Panc1 (cell line): ENCODE measurements around the gene NPAS3. TPM values are rescaled to one million over a fixed set of nuclear protein-coding genes. Genes with fewer than 3 reads are reported as not detected.

Source experiments
- ATAC-seq: fragments of 200-7000 bp; cut with Tn5 transposase; 2 replicates; pipeline ENCODE4 v1.9.1; 2020; ENCODE audit warnings: mild to moderate bottlenecking, moderate library complexity
- BruUV-seq: library from RNA; stranded (reverse); fragments of 400-500 nt; replicated peaks from 2 replicates; lab custom pipeline; 2021; lab: Mats Ljungman, UMichigan
- CTCF ChIA-PET: fragments of 300-600 bp; sonication (Branson Sonifier 250); formaldehyde crosslinking; loops from one replicate; lab custom pipeline; 2022; ENCODE audit warnings: antibody characterized with exemption; lab: Charles Lee
- POLR2A ChIA-PET: fragments of 300-600 bp; sonication (Branson Sonifier 250); formaldehyde crosslinking; loops from one replicate; lab custom pipeline; 2022; ENCODE audit warnings: antibody characterized with exemption; lab: Charles Lee
- DNase-seq: peaks from one replicate; pipeline ENCODE4 v3.0.0-alpha.2; 2010; ENCODE audit warnings: low read depth, low spot score
- H3K27ac ChIP-seq: 2 replicates; pipeline ENCODE4 v1.5.1; 2011; ENCODE audit warnings: mild to moderate bottlenecking, low read length, inconsistent platforms
- H3K27me3 ChIP-seq: fragments of 200-500 bp; sonication (Bioruptor generic); 2 replicates; pipeline ENCODE4 v1.6.0; 2014; ENCODE audit warnings: low read length, inconsistent platforms; ENCODE audit not compliant: control insufficient read depth, insufficient read depth
- H3K36me3 ChIP-seq: fragments of 200-500 bp; sonication (Bioruptor generic); 2 replicates; pipeline ENCODE4 v1.5.1; 2014; ENCODE audit warnings: inconsistent platforms, mild to moderate bottlenecking, low read length, moderate library complexity; ENCODE audit not compliant: control insufficient read depth, insufficient read depth
- H3K4me1 ChIP-seq: 2 replicates; pipeline ENCODE4 v1.5.1; 2011; ENCODE audit warnings: inconsistent platforms, mild to moderate bottlenecking, low read length, moderate library complexity; ENCODE audit not compliant: control insufficient read depth, insufficient read depth
- H3K4me3 ChIP-seq, 2 experiments: 2 replicates each; pipeline ENCODE4 v1.5.1; 2011 to 2012; ENCODE audit warnings: low read depth in 2 of 2, low read length in 2 of 2, mild to moderate bottlenecking in 2 of 2, inconsistent platforms in 1 of 2, moderate library complexity in 1 of 2
- H3K9me3 ChIP-seq: fragments of 200-500 bp; sonication (Bioruptor generic); 2 replicates; pipeline ENCODE4 v1.5.1; 2014; ENCODE audit warnings: low read depth, mild to moderate bottlenecking, inconsistent platforms, low read length, moderate library complexity; ENCODE audit not compliant: control insufficient read depth, insufficient read depth
- CTCF ChIP-seq: fragments of 450-650 bp; IDR thresholded peaks from 2 replicates; pipeline ENCODE4 v1.5.1; 2017; ENCODE audit warnings: mild to moderate bottlenecking
- POLR2AphosphoS5 ChIP-seq: IDR thresholded peaks from 2 replicates; pipeline ENCODE4 v1.6.1; 2012; ENCODE audit warnings: mild to moderate bottlenecking, low read depth, low read length, moderate library complexity
- REST ChIP-seq, 2 experiments: IDR thresholded peaks; 2 replicates each; pipeline ENCODE4 v1.6.1; 2011 to 2012; ENCODE audit warnings: low read depth in 2 of 2, control low read depth in 1 of 2, low read length in 1 of 2, mild to moderate bottlenecking in 1 of 2, moderate library complexity in 1 of 2; ENCODE audit not compliant: insufficient read depth in 1 of 2
- SIN3A ChIP-seq: IDR thresholded peaks from 2 replicates; pipeline ENCODE4 v1.6.1; 2012; ENCODE audit warnings: low read depth, mild to moderate bottlenecking, low read length, moderate library complexity, borderline replicate concordance; ENCODE audit not compliant: insufficient read depth
- TCF7L2 ChIP-seq: IDR thresholded peaks from 2 replicates; pipeline ENCODE4 v1.6.1; 2011; ENCODE audit warnings: mild to moderate bottlenecking, low read depth, low read length, inconsistent platforms
- in situ Hi-C: cut with HindIII; loops from 2 replicates; pipeline ENCODE4 v1.10.0; 2016; ENCODE audit warnings: low sequenced_read_pairs, low pct_unique_long_range_greater_than_20kb
- intact Hi-C: fragments of 100-400 bp; cut with micrococcal nuclease; formaldehyde crosslinking; loops from one replicate; pipeline ENCODE4 v1.10.0; 2022; ENCODE audit not compliant: unreplicated experiment
- total RNA-seq: library from RNA; stranded (reverse); gene quantifications from one replicate; pipeline ENCODE4 v1.2.1, GENCODE V29; 2021; ENCODE audit not compliant: unreplicated experiment

NPAS3 gene
- total RNA-seq, 1 experiment from 2014 or later, result 0.23 TPM

GRCh38 chr14:32925439-32925838 is 13.2 kb upstream of the NPAS3 start:
- ChIA-PET POLR2A (no interaction called here), CTCF (no interaction called here)
- no peak for DNase-seq
- BruUV-seq, result no TSS peak
- intact Hi-C loops, result no loop called here
- Histone ChIP-seq H3K4me3 (no peak overlapping the region), H3K27ac (no peak overlapping the region), H3K27me3 (no peaks in the 10 kb centered on the region; the same call in 1 of the 2 replicates), H3K4me1 (no peaks in the 10 kb centered on the region), H3K9me3 (no peaks in the 10 kb centered on the region), H3K36me3 (no peaks in the 10 kb centered on the region)
- in situ Hi-C loops, result no loop called here
- no peak for ATAC-seq
- TF ChIP-seq TCF7L2 (no peak), POLR2AphosphoS5 (no peak), CTCF (no peak), REST (IDR thresholded peaks at IDR 0.05; ENCODE audit: insufficient read depth in 1 of 2, low read depth in 2 of 2, low read length in 1 of 2) (peak in 1 of 2 experiments; percentile 63; a peak in 2 of 4 replicates), SIN3A (no peak)

- Histone ChIP-seq H3K27me3 (peaks cover 16% of the 10 kb centered on the region), H3K36me3 (no peaks in the 10 kb centered on the region), H3K4me3 (no peak overlapping the region), H3K4me1 (no peaks in the 10 kb centered on the region), H3K27ac (no peak overlapping the region), H3K9me3 (no peaks in the 10 kb centered on the region)
- CTCF ChIA-PET, result no interaction called here
- TF ChIP-seq POLR2AphosphoS5 (no peak), CTCF (no peak), SIN3A (no peak), TCF7L2 (no peak), REST (IDR thresholded peaks at IDR 0.05; ENCODE audit: insufficient read depth in 1 of 2, low read depth in 2 of 2, low read length in 1 of 2) (no peak)
- POLR2A ChIA-PET, result no interaction called here
- intact Hi-C loops (no loop called here), in situ Hi-C loops (no loop called here)
- BruUV-seq, result no TSS peak
- DNase-seq, result no peak
- ATAC-seq, result no peak
These were observed 6.3 kb upstream of the NPAS3 start for GRCh38 chr14:32932302-32932913.
